SK-N-MC (cell line): ENCODE data around the gene TES.

Experiments
- EZH2 ChIP-seq: fragments of 200-600 bp; sonication (generic); IDR thresholded peaks from one replicate; pipeline ENCODE4 v1.6.1; 2017; ENCODE audit warnings: antibody characterized with exemption
- FOXP2 ChIP-seq: optimal IDR thresholded peaks from 2 replicates; pipeline ENCODE3; 2011; ENCODE audit warnings: mild to moderate bottlenecking, moderate library complexity; ENCODE audit not compliant: insufficient read depth; ENCODE audit errors: extremely low read length, control extremely low read depth
- POLR2AphosphoS5 ChIP-seq: IDR thresholded peaks from 2 replicates; pipeline ENCODE4 v1.6.1; 2012; ENCODE audit warnings: mild to moderate bottlenecking, low read depth, low read length, borderline replicate concordance

- TF ChIP-seq POLR2AphosphoS5: no peak
- TF ChIP-seq FOXP2: no peak
- TF ChIP-seq EZH2: no peak
These were observed 4.6 kb downstream of the TES start for GRCh38 chr7:116214921-116215320.
